Measurements from ENCODE around the gene NLGN2. TPM values are rescaled to one million over a fixed set of nuclear protein-coding genes. Genes with fewer than 3 reads are reported as not detected.

NLGN2 gene
- total RNA-seq, 2 donors from 2014 or later = 4.5 to 21.7 TPM

GRCh38 chr17:7383371-7383741 is 24.3 kb upstream of the NLGN2 start:
- no peak for ATAC-seq (replicated peaks)
- Mint-ChIP-seq H3K27ac (no peak overlapping the region), H3K27me3 (peaks cover 27% of the 10 kb centered on the region), H3K9me3 (no peaks in the 10 kb centered on the region), H3K36me3 (ENCODE audit: low read depth) (peaks cover 7% of the 10 kb centered on the region), H3K4me3 (peak overlapping the region; percentile 77), H3K4me1 (peaks cover 13% of the 10 kb centered on the region)

GRCh38 chr17:7383742-7384488 is 23.7 kb upstream of the NLGN2 start:
- Mint-ChIP-seq H3K27ac (peak overlapping the region; percentile 48), H3K9me3 (no peaks in the 10 kb centered on the region), H3K36me3 (ENCODE audit: low read depth) (peaks cover 7% of the 10 kb centered on the region), H3K4me3 (peak overlapping the region; percentile 77), H3K4me1 (peaks cover 13% of the 10 kb centered on the region), H3K27me3 (peaks cover 27% of the 10 kb centered on the region)
- ATAC-seq (replicated peaks) = peak; percentile 99

GRCh38 chr17:7384489-7385081 is 23.1 kb upstream of the NLGN2 start:
- H3K27me3 Mint-ChIP-seq = peaks cover 21% of the 10 kb centered on the region
- peaks cover 12% of the 10 kb centered on the region for H3K36me3 Mint-ChIP-seq (ENCODE audit: low read depth)
- H3K9me3 Mint-ChIP-seq = no peaks in the 10 kb centered on the region
- ATAC-seq (replicated peaks) = no peak
- peak overlapping the region; percentile 77 for H3K4me3 Mint-ChIP-seq
- H3K4me1 Mint-ChIP-seq = peaks cover 16% of the 10 kb centered on the region
- H3K27ac Mint-ChIP-seq = peak overlapping the region; percentile 48

GRCh38 chr17:7388856-7389255 is 18.8 kb upstream of the NLGN2 start:
- Mint-ChIP-seq H3K27me3 (no peaks in the 10 kb centered on the region), H3K4me3 (no peak overlapping the region), H3K27ac (no peak overlapping the region), H3K4me1 (peaks cover 16% of the 10 kb centered on the region), H3K36me3 (ENCODE audit: low read depth) (peaks cover 52% of the 10 kb centered on the region), H3K9me3 (no peaks in the 10 kb centered on the region)
- no peak for ATAC-seq (replicated peaks)

GRCh38 chr17:7389924-7390910 is 17.4 kb upstream of the NLGN2 start:
- Mint-ChIP-seq H3K36me3 (ENCODE audit: low read depth) (peaks cover 55% of the 10 kb centered on the region), H3K27me3 (no peaks in the 10 kb centered on the region), H3K9me3 (no peaks in the 10 kb centered on the region), H3K4me3 (no peak overlapping the region), H3K27ac (peak overlapping the region; percentile 30), H3K4me1 (peaks cover 16% of the 10 kb centered on the region)
- no peak for ATAC-seq (replicated peaks)

- Mint-ChIP-seq H3K36me3 (ENCODE audit: low read depth) (peaks cover 55% of the 10 kb centered on the region), H3K27ac (peak overlapping the region; percentile 73), H3K4me1 (peaks cover 16% of the 10 kb centered on the region), H3K4me3 (peak overlapping the region; percentile 87), H3K9me3 (no peaks in the 10 kb centered on the region), H3K27me3 (no peaks in the 10 kb centered on the region)
- no peak for ATAC-seq (replicated peaks)
These were observed 16.3 kb upstream of the NLGN2 start for GRCh38 chr17:7391307-7391706.

- ATAC-seq (replicated peaks) = no peak
- peaks cover 48% of the 10 kb centered on the region for H3K36me3 Mint-ChIP-seq (ENCODE audit: low read depth)
- H3K27me3 Mint-ChIP-seq = no peaks in the 10 kb centered on the region
- peaks cover 13% of the 10 kb centered on the region for H3K4me1 Mint-ChIP-seq
- no peaks in the 10 kb centered on the region for H3K9me3 Mint-ChIP-seq
- peak overlapping the region; percentile 84 for H3K27ac Mint-ChIP-seq
- H3K4me3 Mint-ChIP-seq = peak overlapping the region; percentile 87
These were observed 14.7 kb upstream of the NLGN2 start for GRCh38 chr17:7392696-7393612.

GRCh38 chr17:7393613-7394451 is 13.8 kb upstream of the NLGN2 start:
- Mint-ChIP-seq H3K36me3 (ENCODE audit: low read depth) (peaks cover 48% of the 10 kb centered on the region), H3K27me3 (no peaks in the 10 kb centered on the region), H3K4me1 (peaks cover 13% of the 10 kb centered on the region), H3K9me3 (no peaks in the 10 kb centered on the region), H3K27ac (peak overlapping the region; percentile 84), H3K4me3 (peak overlapping the region; percentile 87)
- ATAC-seq (replicated peaks) = peak; percentile 47

- peak; percentile 91 for ATAC-seq (replicated peaks)
- H3K9me3 Mint-ChIP-seq = no peaks in the 10 kb centered on the region
- peaks cover 42% of the 10 kb centered on the region for H3K36me3 Mint-ChIP-seq (ENCODE audit: low read depth)
- peak within 1 kb of the TSS; percentile 87 for H3K27ac Mint-ChIP-seq
- H3K4me3 Mint-ChIP-seq = peak within 1 kb of the TSS; percentile 87
- peaks cover 9% of the 10 kb centered on the region for H3K4me1 Mint-ChIP-seq
- H3K27me3 Mint-ChIP-seq = no peaks in the 10 kb centered on the region
These were observed 13.0 kb upstream of the NLGN2 start, which contains the start of gene PLSCR3 for GRCh38 chr17:7394452-7395191. TSS of gene PLSCR3 (minus strand) at chr17:7394525. CDS start at chr17:7394110, 415 bp downstream.

- Mint-ChIP-seq H3K36me3 (ENCODE audit: low read depth) (peaks cover 27% of the 10 kb centered on the region), H3K9me3 (no peaks in the 10 kb centered on the region), H3K27ac (no peak overlapping the region), H3K27me3 (no peaks in the 10 kb centered on the region), H3K4me1 (peaks cover 5% of the 10 kb centered on the region), H3K4me3 (peak overlapping the region; percentile 6)
- no peak for ATAC-seq (replicated peaks)
These were observed 11.5 kb upstream of the NLGN2 start for GRCh38 chr17:7396147-7396546.

- H3K9me3 Mint-ChIP-seq = no peaks in the 10 kb centered on the region
These were observed 9.0 kb upstream of the NLGN2 start for GRCh38 chr17:7398612-7399011.

GRCh38 chr17:7403043-7403726 is 4.5 kb upstream of the NLGN2 start:
- peaks cover 4% of the 10 kb centered on the region for H3K27me3 Mint-ChIP-seq
- H3K4me1 Mint-ChIP-seq = peaks cover 13% of the 10 kb centered on the region
- no peaks in the 10 kb centered on the region for H3K36me3 Mint-ChIP-seq (ENCODE audit: low read depth)
- ATAC-seq (replicated peaks) = no peak
- H3K27ac Mint-ChIP-seq = peak overlapping the region; percentile 92
- peak overlapping the region; percentile 86 for H3K4me3 Mint-ChIP-seq
- H3K9me3 Mint-ChIP-seq = no peaks in the 10 kb centered on the region

More at GRCh38 chr17:7398612-7399011, 9.0 kb upstream of the NLGN2 start:
- Mint-ChIP-seq H3K4me3 (no peak overlapping the region), H3K4me1 (peaks cover 10% of the 10 kb centered on the region), H3K27me3 (no peaks in the 10 kb centered on the region), H3K27ac (no peak overlapping the region), H3K36me3 (ENCODE audit: low read depth) (peaks cover 5% of the 10 kb centered on the region)
- no peak for ATAC-seq (replicated peaks)
